GM23338 (cell line): ENCODE measurements around the gene SORCS2. TPM values are rescaled to one million over a fixed set of nuclear protein-coding genes. Genes with fewer than 3 reads are reported as not detected.

Experiments used
- ATAC-seq: fragments of 200-7000 bp; cut with Tn5 transposase; 3 replicates; pipeline ENCODE4 v1.9.1; 2020
- DNase-seq: peaks from one replicate; pipeline ENCODE4 v3.0.0-alpha.2; 2015; ENCODE audit warnings: low spot score
- H2AFZ ChIP-seq: fragments of 200-600 bp; sonication (generic); 2 replicates; pipeline ENCODE4 v1.8.0; 2016; ENCODE audit warnings: antibody characterized with exemption, mild to moderate bottlenecking, moderate library complexity
- H3F3A ChIP-seq: fragments of 200-600 bp; sonication (generic); replicated peaks from 2 replicates; pipeline ENCODE4 v1.8.0; 2017; ENCODE audit warnings: antibody characterized with exemption, mixed run types, low read depth
- H3K27ac ChIP-seq: fragments of 200-600 bp; sonication (generic); 2 replicates; pipeline ENCODE4 v1.6.1; 2016; ENCODE audit warnings: low read depth
- H3K27me3 ChIP-seq: fragments of 200-600 bp; sonication (generic); 2 replicates; pipeline ENCODE4 v1.8.0; 2016; ENCODE audit warnings: mild to moderate bottlenecking, mixed run types, moderate library complexity; ENCODE audit not compliant: insufficient read depth
- H3K36me3 ChIP-seq: fragments of 200-600 bp; sonication (generic); 2 replicates; pipeline ENCODE4 v1.8.0; 2016; ENCODE audit warnings: mild to moderate bottlenecking; ENCODE audit not compliant: insufficient read depth
- H3K4me1 ChIP-seq: fragments of 200-600 bp; sonication (generic); 2 replicates; pipeline ENCODE4 v1.8.0; 2016; ENCODE audit warnings: mild to moderate bottlenecking, moderate library complexity; ENCODE audit not compliant: insufficient read depth
- H3K4me2 ChIP-seq: fragments of 200-600 bp; sonication (generic); 2 replicates; pipeline ENCODE4 v1.7.1; 2017; ENCODE audit warnings: mixed run types
- H3K4me3 ChIP-seq: fragments of 200-600 bp; sonication (generic); 2 replicates; pipeline ENCODE4 v1.6.1; 2016; ENCODE audit warnings: mixed run types
- H3K79me2 ChIP-seq: fragments of 200-600 bp; sonication (generic); replicated peaks from 2 replicates; pipeline ENCODE4 v1.8.0; 2017; ENCODE audit warnings: mild to moderate bottlenecking; ENCODE audit not compliant: insufficient read depth
- H3K9me2 ChIP-seq: fragments of 200-600 bp; sonication (generic); 2 replicates; pipeline ENCODE4 v1.8.0; 2017; ENCODE audit not compliant: insufficient read depth
- H4K20me1 ChIP-seq: fragments of 200-600 bp; sonication (generic); replicated peaks from 2 replicates; pipeline ENCODE4 v1.8.0; 2017; ENCODE audit warnings: mild to moderate bottlenecking; ENCODE audit not compliant: insufficient read depth
- H3K27ac Mint-ChIP-seq: 2 replicates; pipeline ENCODE4 v1.8.0; 2020; ENCODE audit warnings: inconsistent platforms, mild to moderate bottlenecking, moderate library complexity, mixed read lengths
- H3K27me3 Mint-ChIP-seq: 3 replicates; pipeline ENCODE4 v1.8.0; 2022; ENCODE audit warnings: low read depth, mild to moderate bottlenecking, moderate library complexity, mixed read lengths, inconsistent platforms; ENCODE audit not compliant: insufficient read depth, poor library complexity
- H3K36me3 Mint-ChIP-seq: 3 replicates; pipeline ENCODE4 v1.8.0; 2021; ENCODE audit warnings: low read depth, mild to moderate bottlenecking, inconsistent platforms, moderate library complexity, mixed read lengths
- H3K4me1 Mint-ChIP-seq: 3 replicates; pipeline ENCODE4 v1.8.0; 2020; ENCODE audit warnings: mild to moderate bottlenecking, inconsistent platforms, mixed read lengths
- H3K4me3 Mint-ChIP-seq: 3 replicates; pipeline ENCODE4 v1.8.0; 2021; ENCODE audit warnings: moderate library complexity, mild to moderate bottlenecking, inconsistent platforms, mixed read lengths
- H3K9me3 Mint-ChIP-seq: 3 replicates; pipeline ENCODE4 v1.8.0; 2020; ENCODE audit warnings: moderate library complexity, mild to moderate bottlenecking, inconsistent platforms, mixed read lengths
- CREB1 ChIP-seq: fragments of 250-450 bp; sonication (Bioruptor Pico); IDR thresholded peaks from 2 replicates; pipeline ENCODE4 v1.5.0; 2020; ENCODE audit warnings: low read depth, mild to moderate bottlenecking, moderate library complexity
- CTCF ChIP-seq, 2 experiments: fragments of 200-600 bp in 1 of 2; sonication (generic) in 1 of 2; conservative IDR thresholded peaks; 2 replicates each; pipeline versions ENCODE4 v1.5.1 to v1.6.1; 2016 to 2017; ENCODE audit warnings: antibody characterized with exemption in 2 of 2, low read depth in 2 of 2, mild to moderate bottlenecking in 2 of 2, moderate library complexity in 1 of 2
- ETS1 ChIP-seq: IDR thresholded peaks from 2 replicates; pipeline ENCODE4 v1.6.1; 2016; ENCODE audit warnings: antibody characterized with exemption
- EZH2 ChIP-seq: fragments of 200-600 bp; sonication (generic); IDR thresholded peaks from one replicate; pipeline ENCODE4 v1.8.0; 2017; ENCODE audit warnings: antibody characterized with exemption, mild to moderate bottlenecking, low read depth; ENCODE audit not compliant: unreplicated experiment
- EZH2phosphoT487 ChIP-seq: fragments of 200-600 bp; sonication (generic); IDR thresholded peaks from one replicate; pipeline ENCODE4 v1.8.1; 2018; ENCODE audit warnings: antibody characterized with exemption; ENCODE audit not compliant: unreplicated experiment
- JUNB ChIP-seq: IDR thresholded peaks from one replicate; pipeline ENCODE4 v1.6.1; 2016; ENCODE audit warnings: antibody characterized with exemption; ENCODE audit not compliant: unreplicated experiment
- NANOG ChIP-seq: IDR thresholded peaks from 2 replicates; pipeline ENCODE4 v1.6.1; 2016; ENCODE audit warnings: antibody characterized with exemption, borderline replicate concordance
- POLR2AphosphoS5 ChIP-seq: IDR thresholded peaks from 2 replicates; pipeline ENCODE4 v1.6.1; 2016; ENCODE audit warnings: antibody characterized with exemption, low read depth
- STAT1 ChIP-seq: IDR thresholded peaks from one replicate; pipeline ENCODE4 v1.6.1; 2016; ENCODE audit warnings: antibody characterized with exemption; ENCODE audit not compliant: unreplicated experiment
- ZNF114 ChIP-seq: fragments of 250-450 bp; sonication (Bioruptor Pico); IDR thresholded peaks from 2 replicates; pipeline ENCODE4 v1.5.0; 2020; ENCODE audit warnings: mild to moderate bottlenecking, moderate library complexity
- ZNF331 ChIP-seq: fragments of 250-450 bp; sonication (Bioruptor Pico); IDR thresholded peaks from 2 replicates; pipeline ENCODE4 v1.5.0; 2020; ENCODE audit warnings: low read depth, mild to moderate bottlenecking, moderate library complexity
- ZNF462 ChIP-seq: fragments of 250-450 bp; sonication (Bioruptor Pico); IDR thresholded peaks from 2 replicates; pipeline ENCODE4 v1.5.0; 2020; ENCODE audit warnings: mild to moderate bottlenecking, moderate library complexity
- polyA plus RNA-seq: library from polyadenylated mRNA; unstranded; fragments of >200 nt; fragmentation: Nextera tagmentation; extraction: Ambion mirVana; gene quantifications from 2 replicates; pipeline ENCODE4 v1.2.1, GENCODE V29; 2016
- total RNA-seq: library from RNA; depleted of rRNA; stranded (reverse); fragments of >200 nt; shearing (Covaris generic); gene quantifications from 2 replicates; pipeline ENCODE4 v1.2.3, GENCODE V29; 2014
- TF ChIP-seq, protein P1 (sequence below): IDR thresholded peaks from one replicate; pipeline ENCODE4 v1.6.1; 2018; ENCODE audit warnings: antibody characterized with exemption; ENCODE audit not compliant: unreplicated experiment

SORCS2 gene
- total and polyA plus RNA-seq, 2 experiments from 2014 or later = 0.47 to 2.4 TPM

GRCh38 chr4:7782783-7783182 lies 590.4 kb downstream of the SORCS2 start:
- TF ChIP-seq ETS1 = no peak
- TF ChIP-seq JUNB = no peak
- no peak for TF ChIP-seq EZH2phosphoT487
- TF ChIP-seq EZH2 = no peak
- TF ChIP-seq STAT1 = no peak
- no peak for TF ChIP-seq POLR2AphosphoS5
- TF ChIP-seq CTCF (conservative IDR thresholded peaks at IDR 0.05; ENCODE audit: low read depth in 2 of 2) = no peak
- TF ChIP-seq, protein P1, sequence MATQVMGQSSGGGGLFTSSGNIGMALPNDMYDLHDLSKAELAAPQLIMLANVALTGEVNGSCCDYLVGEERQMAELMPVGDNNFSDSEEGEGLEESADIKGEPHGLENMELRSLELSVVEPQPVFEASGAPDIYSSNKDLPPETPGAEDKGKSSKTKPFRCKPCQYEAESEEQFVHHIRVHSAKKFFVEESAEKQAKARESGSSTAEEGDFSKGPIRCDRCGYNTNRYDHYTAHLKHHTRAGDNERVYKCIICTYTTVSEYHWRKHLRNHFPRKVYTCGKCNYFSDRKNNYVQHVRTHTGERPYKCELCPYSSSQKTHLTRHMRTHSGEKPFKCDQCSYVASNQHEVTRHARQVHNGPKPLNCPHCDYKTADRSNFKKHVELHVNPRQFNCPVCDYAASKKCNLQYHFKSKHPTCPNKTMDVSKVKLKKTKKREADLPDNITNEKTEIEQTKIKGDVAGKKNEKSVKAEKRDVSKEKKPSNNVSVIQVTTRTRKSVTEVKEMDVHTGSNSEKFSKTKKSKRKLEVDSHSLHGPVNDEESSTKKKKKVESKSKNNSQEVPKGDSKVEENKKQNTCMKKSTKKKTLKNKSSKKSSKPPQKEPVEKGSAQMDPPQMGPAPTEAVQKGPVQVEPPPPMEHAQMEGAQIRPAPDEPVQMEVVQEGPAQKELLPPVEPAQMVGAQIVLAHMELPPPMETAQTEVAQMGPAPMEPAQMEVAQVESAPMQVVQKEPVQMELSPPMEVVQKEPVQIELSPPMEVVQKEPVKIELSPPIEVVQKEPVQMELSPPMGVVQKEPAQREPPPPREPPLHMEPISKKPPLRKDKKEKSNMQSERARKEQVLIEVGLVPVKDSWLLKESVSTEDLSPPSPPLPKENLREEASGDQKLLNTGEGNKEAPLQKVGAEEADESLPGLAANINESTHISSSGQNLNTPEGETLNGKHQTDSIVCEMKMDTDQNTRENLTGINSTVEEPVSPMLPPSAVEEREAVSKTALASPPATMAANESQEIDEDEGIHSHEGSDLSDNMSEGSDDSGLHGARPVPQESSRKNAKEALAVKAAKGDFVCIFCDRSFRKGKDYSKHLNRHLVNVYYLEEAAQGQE = no peak
- no peak for TF ChIP-seq NANOG
- no peak for TF ChIP-seq ZNF114
- TF ChIP-seq CREB1 (CRISPR knock-in tag) = no peak
- no peak for TF ChIP-seq ZNF462 (CRISPR knock-in tag)
- TF ChIP-seq ZNF331 (CRISPR knock-in tag) = no peak
- DNase-seq (no peak), ATAC-seq (no peak)
- Mint-ChIP-seq H3K27me3 (peaks cover 1% of the 10 kb centered on the region), H3K4me3 (no peak overlapping the region), H3K27ac (no peak overlapping the region), H3K4me1 (peaks cover 3% of the 10 kb centered on the region; the same call in 1 of the 3 replicates), H3K36me3 (peaks cover 11% of the 10 kb centered on the region), H3K9me3 (no peaks in the 10 kb centered on the region)
- Histone ChIP-seq H4K20me1 (no peaks in the 10 kb centered on the region; the same call in 1 of the 2 replicates), H2AFZ (no peak overlapping the region), H3K79me2 (no peaks in the 10 kb centered on the region), H3K27ac (no peak overlapping the region), H3K4me1 (no peaks in the 10 kb centered on the region), H3K27me3 (no peaks in the 10 kb centered on the region), H3K9me2 (no peaks in the 10 kb centered on the region), H3K4me3 (no peak overlapping the region), H3K36me3 (peaks cover 7% of the 10 kb centered on the region), H3F3A (no peaks in the 10 kb centered on the region), H3K4me2 (no peak overlapping the region)
